Mammary epithelial cell (primary cell): Measurements from ENCODE around the gene GALNT7.

Experiments used
- CTCF ChIP-seq, 2 donors: IDR thresholded peaks in 1 of 2; conservative IDR thresholded peaks in 1 of 2; 2 replicates each; pipeline ENCODE4 v1.5.1; 2011 to 2012; ENCODE audit warnings: inconsistent platforms in 2 of 2, low read length in 2 of 2, mild to moderate bottlenecking in 2 of 2, control low read depth in 1 of 2, low read depth in 1 of 2; ENCODE audit not compliant: insufficient read depth in 1 of 2; ENCODE audit errors: extremely low read depth in 1 of 2
- EZH2 ChIP-seq: IDR thresholded peaks from 2 replicates; pipeline ENCODE4 v1.6.1; 2012; ENCODE audit warnings: low read length, inconsistent platforms, borderline replicate concordance

GRCh38 chr4:173332963-173333657, 164.5 kb downstream of the GALNT7 start:
- TF ChIP-seq CTCF (conservative IDR thresholded peaks at IDR 0.05 in 1 of 2, IDR thresholded peaks at IDR 0.05 in 1 of 2; ENCODE audit: extremely low read depth in 1 of 2, insufficient read depth in 1 of 2, low read depth in 1 of 2, low read length in 2 of 2) (no peak), EZH2 (no peak)
